Activated CD8-positive, alpha-beta memory T cell treated with anti-CD3 and anti-CD28 coated beads, Interleukin-2, amount 10 ng/mL, durations not matched to agents 7 days and 5 days (primary cell): ENCODE results near the gene LGI2. TPM values are rescaled to one million over a fixed set of nuclear protein-coding genes. Genes with fewer than 3 reads are reported as not detected.

Experiments used
- ATAC-seq: fragments of 150-1000 bp; cut with Tn5 transposase; one replicate; pipeline ENCODE4 v1.10.0; 2021; ENCODE audit warnings: moderate library complexity
- CTCF ChIA-PET: fragments of 350-600 bp; sonication (Branson Sonifier 250); formaldehyde crosslinking; loops from one replicate; lab custom pipeline; 2021; ENCODE audit warnings: antibody characterized with exemption; lab: Charles Lee
- DNase-seq: peaks from one replicate; pipeline ENCODE4 v3.0.0-alpha.2; 2020
- H3K27ac Mint-ChIP-seq: one replicate; pipeline ENCODE4 v1.8.0; 2021; ENCODE audit warnings: mild to moderate bottlenecking, mixed read lengths
- H3K27me3 Mint-ChIP-seq: one replicate; pipeline ENCODE4 v1.8.0; 2021; ENCODE audit warnings: mixed read lengths
- H3K36me3 Mint-ChIP-seq: one replicate; pipeline ENCODE4 v1.8.0; 2021; ENCODE audit warnings: mild to moderate bottlenecking, mixed read lengths
- H3K4me1 Mint-ChIP-seq: one replicate; pipeline ENCODE4 v1.8.0; 2021; ENCODE audit warnings: mixed read lengths
- H3K4me3 Mint-ChIP-seq: one replicate; pipeline ENCODE4 v1.8.0; 2021; ENCODE audit warnings: mild to moderate bottlenecking, moderate library complexity, mixed read lengths
- H3K9me3 Mint-ChIP-seq: one replicate; pipeline ENCODE4 v1.8.0; 2022; ENCODE audit warnings: low read depth, mixed read lengths
- total RNA-seq, 2 experiments: library from RNA; stranded (reverse); gene quantifications; one replicate each; pipeline ENCODE4 v1.2.3, GENCODE V29; 2021

Gene LGI2
- total RNA-seq, 2 experiments from 2014 or later, result not detected

GRCh38 chr4:25001509-25001908 lies 29.2 kb downstream of the LGI2 start:
- no peaks in the 10 kb centered on the region for H3K36me3 Mint-ChIP-seq
- H3K27me3 Mint-ChIP-seq, result peaks cover 11% of the 10 kb centered on the region
- no peak overlapping the region for H3K27ac Mint-ChIP-seq
- DNase-seq (no peak), ATAC-seq (no peak)
- H3K4me1 Mint-ChIP-seq, result no peaks in the 10 kb centered on the region
- no peaks in the 10 kb centered on the region for H3K9me3 Mint-ChIP-seq
- CTCF ChIA-PET, result no interaction called here
- H3K4me3 Mint-ChIP-seq, result no peak overlapping the region

- Mint-ChIP-seq H3K27ac (no peak overlapping the region), H3K4me1 (no peaks in the 10 kb centered on the region), H3K4me3 (no peak overlapping the region), H3K9me3 (no peaks in the 10 kb centered on the region), H3K27me3 (peaks cover 11% of the 10 kb centered on the region), H3K36me3 (no peaks in the 10 kb centered on the region)
- CTCF ChIA-PET, result no interaction called here
- ATAC-seq (no peak), DNase-seq (no peak)
Measured at GRCh38 chr4:25000639-25001038, 30.1 kb downstream of the LGI2 start.

- Mint-ChIP-seq H3K9me3 (no peaks in the 10 kb centered on the region), H3K36me3 (no peaks in the 10 kb centered on the region), H3K4me3 (no peak overlapping the region), H3K27me3 (peaks cover 11% of the 10 kb centered on the region), H3K27ac (no peak overlapping the region), H3K4me1 (no peaks in the 10 kb centered on the region)
- no peak for ATAC-seq
- CTCF ChIA-PET, result no interaction called here
- no peak for DNase-seq
Measured at GRCh38 chr4:24999392-25000089, 31.2 kb downstream of the LGI2 start.

DNA sequence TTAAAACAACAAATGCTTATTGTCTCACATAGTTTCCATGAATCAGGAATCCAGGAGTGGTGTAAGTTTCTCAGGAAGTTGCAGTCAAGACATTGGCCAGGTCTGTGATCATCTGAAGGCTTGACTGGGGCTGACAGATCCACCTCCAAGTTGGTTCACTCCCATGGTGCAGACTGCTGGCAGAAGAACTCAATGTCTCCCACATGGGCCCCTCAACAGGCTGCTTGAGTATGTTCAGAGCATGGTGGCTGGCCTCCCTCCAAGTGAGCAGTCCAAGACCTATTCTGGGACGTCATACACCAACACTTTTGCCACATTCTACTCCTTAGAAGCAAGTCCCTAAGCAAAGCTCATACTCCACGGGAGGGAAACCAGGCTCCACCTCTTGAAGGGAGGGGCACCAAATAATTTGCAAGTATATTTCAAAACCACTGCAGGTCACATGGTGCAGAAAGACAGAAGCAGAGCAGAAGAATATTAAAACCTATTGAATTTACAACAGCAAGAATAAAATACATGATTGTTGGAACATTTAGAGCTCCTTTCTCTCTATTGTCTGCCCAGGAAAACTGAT lies 35.3 kb downstream of the LGI2 start:
- Mint-ChIP-seq H3K36me3 (no peaks in the 10 kb centered on the region), H3K9me3 (no peaks in the 10 kb centered on the region), H3K4me1 (no peaks in the 10 kb centered on the region), H3K27me3 (peaks cover 9% of the 10 kb centered on the region), H3K27ac (no peak overlapping the region), H3K4me3 (no peak overlapping the region)
- CTCF ChIA-PET, result interaction anchor here (1.9 kb wide), 1 partner anchor 16 kb away, joined by 7 read pairs; no protein-coding TSS in a partner anchor
- ATAC-seq (no peak), DNase-seq (no peak)

- Mint-ChIP-seq H3K36me3 (no peaks in the 10 kb centered on the region), H3K27ac (no peak overlapping the region), H3K9me3 (no peaks in the 10 kb centered on the region), H3K4me1 (no peaks in the 10 kb centered on the region), H3K27me3 (no peaks in the 10 kb centered on the region), H3K4me3 (no peak overlapping the region)
- no peak for DNase-seq
- CTCF ChIA-PET, result interaction anchor here (2.3 kb wide), 1 partner anchor 13 kb away, joined by 6 read pairs; no protein-coding TSS in a partner anchor
- no peak for ATAC-seq
Measured at GRCh38 chr4:24993551-24994080, 37.1 kb downstream of the LGI2 start.

GRCh38 chr4:24992968-24993367 lies 37.8 kb downstream of the LGI2 start:
- CTCF ChIA-PET, result interaction anchor here (2.3 kb wide), 1 partner anchor 12 kb away, joined by 6 read pairs; no protein-coding TSS in a partner anchor
- Mint-ChIP-seq H3K4me3 (no peak overlapping the region), H3K27ac (no peak overlapping the region), H3K9me3 (no peaks in the 10 kb centered on the region), H3K36me3 (no peaks in the 10 kb centered on the region), H3K4me1 (no peaks in the 10 kb centered on the region), H3K27me3 (no peaks in the 10 kb centered on the region)
- no peak for DNase-seq
- ATAC-seq, result no peak

DNA sequence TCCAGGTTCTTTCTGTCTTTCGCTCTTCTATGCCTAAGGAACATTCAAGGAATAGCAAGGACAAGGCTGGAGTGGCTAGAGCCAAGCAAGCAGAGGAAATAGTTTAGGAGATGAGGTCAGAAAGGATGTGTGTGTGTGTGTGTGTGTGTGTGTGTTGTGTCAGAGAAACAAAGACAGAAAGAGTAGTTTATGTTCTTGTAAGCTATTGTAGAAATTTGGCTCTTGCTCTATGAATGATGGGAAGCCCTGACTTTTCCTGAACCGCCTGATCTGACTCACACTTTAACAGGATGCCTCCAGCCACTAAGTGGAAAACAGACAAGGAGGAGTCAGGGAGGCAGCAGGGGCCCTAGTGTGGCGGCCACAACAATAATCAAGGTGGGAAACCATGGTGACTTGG lies 39.7 kb downstream of the LGI2 start:
- no peak overlapping the region for H3K27ac Mint-ChIP-seq
- no peak for ATAC-seq
- H3K4me3 Mint-ChIP-seq, result no peak overlapping the region
- H3K27me3 Mint-ChIP-seq, result no peaks in the 10 kb centered on the region
- DNase-seq, result no peak
- CTCF ChIA-PET, result interaction anchor here (1.2 kb wide), 1 partner anchor 11 kb away, joined by 3 read pairs; no protein-coding TSS in a partner anchor
- H3K36me3 Mint-ChIP-seq, result no peaks in the 10 kb centered on the region
- H3K9me3 Mint-ChIP-seq, result no peaks in the 10 kb centered on the region
- no peaks in the 10 kb centered on the region for H3K4me1 Mint-ChIP-seq

- CTCF ChIA-PET, result no interaction called here
- H3K27me3 Mint-ChIP-seq, result no peaks in the 10 kb centered on the region
- H3K4me1 Mint-ChIP-seq, result no peaks in the 10 kb centered on the region
- ATAC-seq (no peak), DNase-seq (no peak)
- H3K4me3 Mint-ChIP-seq, result no peak overlapping the region
- H3K9me3 Mint-ChIP-seq, result no peaks in the 10 kb centered on the region
- no peak overlapping the region for H3K27ac Mint-ChIP-seq
- no peaks in the 10 kb centered on the region for H3K36me3 Mint-ChIP-seq
Measured at GRCh38 chr4:24989327-24989726, 41.4 kb downstream of the LGI2 start.

GRCh38 chr4:24988776-24989175 lies 42.0 kb downstream of the LGI2 start:
- no peaks in the 10 kb centered on the region for H3K27me3 Mint-ChIP-seq
- no peaks in the 10 kb centered on the region for H3K4me1 Mint-ChIP-seq
- no peak overlapping the region for H3K4me3 Mint-ChIP-seq
- CTCF ChIA-PET, result no interaction called here
- H3K9me3 Mint-ChIP-seq, result no peaks in the 10 kb centered on the region
- H3K36me3 Mint-ChIP-seq, result no peaks in the 10 kb centered on the region
- no peak for ATAC-seq
- H3K27ac Mint-ChIP-seq, result no peak overlapping the region
- DNase-seq, result no peak

- DNase-seq, result no peak
- Mint-ChIP-seq H3K27ac (no peak overlapping the region), H3K9me3 (no peaks in the 10 kb centered on the region), H3K4me1 (peaks cover 5% of the 10 kb centered on the region), H3K36me3 (no peaks in the 10 kb centered on the region), H3K4me3 (no peak overlapping the region), H3K27me3 (peaks cover 4% of the 10 kb centered on the region)
- CTCF ChIA-PET, result no interaction called here
- no peak for ATAC-seq
Measured at GRCh38 chr4:24984602-24985532, 45.9 kb downstream of the LGI2 start.

GRCh38 chr4:24980740-24981139 lies 50.0 kb downstream of the LGI2 start:
- no peak for ATAC-seq
- H3K27me3 Mint-ChIP-seq, result peaks cover 10% of the 10 kb centered on the region
- CTCF ChIA-PET, result interaction anchor here (0.7 to 3.6 kb wide), 13 partner anchors 9 to 788 kb away, joined by 3 to 24 read pairs (median 4); no protein-coding TSS in a partner anchor

DNA sequence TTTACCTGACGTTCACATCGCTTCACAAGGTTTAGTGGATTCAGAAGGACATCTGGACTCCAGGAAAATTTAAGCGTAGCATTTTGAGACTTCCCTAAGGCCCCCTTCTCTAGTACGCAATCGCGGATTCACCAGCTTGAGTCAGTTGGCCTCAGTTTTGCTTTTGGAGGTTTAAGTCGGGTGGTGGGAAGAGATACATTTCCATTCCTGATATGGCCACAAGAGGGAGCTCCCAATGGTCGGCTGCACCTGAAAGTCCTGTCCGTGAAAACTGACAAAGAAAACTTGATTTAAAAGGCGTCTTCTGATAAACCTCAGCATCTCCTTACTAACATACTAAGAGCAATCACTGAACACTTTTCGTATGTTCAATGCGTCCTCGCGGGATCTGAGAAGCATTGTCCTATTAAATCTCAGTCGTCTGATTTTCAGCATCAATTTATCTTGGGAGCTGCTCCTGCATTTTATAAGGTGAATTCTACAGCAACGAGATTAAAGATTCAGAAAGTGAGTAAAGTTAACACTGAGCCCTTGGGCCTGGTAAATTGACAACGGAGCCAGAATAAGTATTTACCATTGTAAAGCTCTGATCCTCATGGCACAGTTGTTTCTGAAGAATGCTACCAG lies 50.6 kb downstream of the LGI2 start:
- CTCF ChIA-PET, result interaction anchor here (0.7 to 3.6 kb wide), 19 partner anchors 8 to 788 kb away, joined by 3 to 24 read pairs (median 3); partner anchors contain the start of gene SEPSECS
- H3K36me3 Mint-ChIP-seq, result no peaks in the 10 kb centered on the region
- peak; percentile 59 for DNase-seq
- ATAC-seq, result peak; percentile 47
- H3K27ac Mint-ChIP-seq, result no peak overlapping the region
- peaks cover 10% of the 10 kb centered on the region for H3K27me3 Mint-ChIP-seq
- no peak overlapping the region for H3K4me3 Mint-ChIP-seq
- H3K4me1 Mint-ChIP-seq, result peaks cover 9% of the 10 kb centered on the region
- H3K9me3 Mint-ChIP-seq, result no peaks in the 10 kb centered on the region

More at GRCh38 chr4:24980740-24981139, 50.0 kb downstream of the LGI2 start:
- Mint-ChIP-seq H3K36me3 (no peaks in the 10 kb centered on the region), H3K4me1 (peaks cover 9% of the 10 kb centered on the region), H3K27ac (no peak overlapping the region), H3K4me3 (no peak overlapping the region), H3K9me3 (no peaks in the 10 kb centered on the region)
- DNase-seq, result no peak
